Activated T-cell treated with anti-CD3 and anti-CD28 coated beads for 4 hours (primary cell): Measurements from ENCODE around the gene ZNF593.

Experiments
- DNase-seq: peaks from one replicate; pipeline ENCODE4 v3.0.0-alpha.2; 2020

ZNF593 gene

DNA sequence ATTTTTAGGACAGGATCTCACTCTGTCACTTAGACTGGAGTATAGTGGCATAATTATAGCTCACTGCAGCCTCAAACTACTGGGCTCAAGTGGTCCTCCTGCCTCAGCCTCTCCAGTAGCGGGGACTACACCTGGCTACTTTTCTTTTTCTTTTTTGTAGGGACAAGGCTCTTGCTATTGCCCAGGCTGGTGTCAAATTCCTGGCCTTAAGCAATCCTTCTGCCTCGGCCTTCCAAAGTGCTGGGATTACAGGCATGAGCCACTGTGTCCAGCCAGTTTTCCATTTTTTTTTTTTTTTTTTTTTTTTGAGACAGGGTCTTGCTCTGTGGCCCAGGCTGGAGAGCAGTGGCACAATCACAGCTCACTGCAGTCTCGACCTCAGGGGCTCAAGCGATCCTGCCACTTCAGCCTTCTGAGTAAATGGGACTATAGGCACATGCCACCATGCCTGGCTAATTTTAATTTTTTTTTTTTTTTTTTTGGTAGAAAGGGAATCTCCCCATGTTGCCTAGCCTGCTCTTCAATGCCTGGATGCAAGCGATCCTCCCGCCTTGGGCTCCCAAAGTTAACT is 43.7 kb downstream of the ZNF593 start:
- DNase-seq = no peak

GRCh38 chr1:26215246-26215645 is 45.5 kb downstream of the ZNF593 start:
- no peak for DNase-seq

DNA sequence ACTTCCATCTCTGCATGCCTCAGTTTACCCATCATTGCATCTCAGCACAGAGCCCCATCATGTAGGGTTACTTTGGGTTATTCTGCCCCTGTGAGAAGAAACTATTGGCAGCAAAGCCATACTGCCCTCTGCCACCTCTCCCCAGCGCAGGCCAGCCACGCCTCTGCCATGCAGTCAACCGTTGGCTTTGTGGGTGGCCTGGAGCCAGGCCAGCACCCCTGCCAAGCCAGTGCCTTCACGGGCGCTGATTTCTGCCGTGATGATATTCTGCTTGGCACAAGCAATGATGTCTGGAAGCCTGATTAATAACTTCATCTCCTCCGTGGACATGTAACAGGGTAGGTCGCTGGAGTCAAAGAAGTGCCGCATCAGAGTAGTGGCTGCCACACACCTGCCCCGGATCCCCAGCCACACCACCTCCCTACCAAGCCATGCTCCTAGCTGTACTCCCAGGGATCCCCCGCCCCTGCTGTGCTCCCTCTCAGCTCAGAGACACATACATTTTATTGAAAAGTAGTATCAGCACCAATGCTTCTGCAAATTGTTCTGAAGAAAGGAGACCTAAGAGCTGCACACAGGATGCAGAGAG is 49.3 kb downstream of the ZNF593 start:
- DNase-seq = no peak
